BLaER1 treated with 17β-estradiol and CSF1 and Interleukin-3, amounts not matched to agents 10 nM and 100 nM (cell line): ENCODE data around the gene KIF25.

Source experiments
- H3K27ac ChIP-seq, 11 experiments: shearing (Covaris generic); formaldehyde crosslinking; 2 replicates each; pipeline ENCODE4 v1.8.1; 2022
- H3K27me3 ChIP-seq, 11 experiments: shearing (Covaris generic); formaldehyde crosslinking; 2 replicates each; pipeline ENCODE4 v1.8.1; 2022
- H3K36me3 ChIP-seq, 11 experiments: shearing (Covaris generic); formaldehyde crosslinking; 2 replicates each; pipeline ENCODE4 v1.8.1; 2022
- H3K4me1 ChIP-seq, 10 experiments: shearing (Covaris generic); formaldehyde crosslinking; 2 replicates each; pipeline ENCODE4 v1.8.1; 2022
- H3K4me2 ChIP-seq, 11 experiments: shearing (Covaris generic); formaldehyde crosslinking; 2 replicates each; pipeline ENCODE4 v1.8.1; 2022
- H3K4me3 ChIP-seq, 10 experiments: shearing (Covaris generic); formaldehyde crosslinking; 2 replicates each; pipeline ENCODE4 v1.8.1; 2022
- H3K9ac ChIP-seq, 11 experiments: shearing (Covaris generic); formaldehyde crosslinking; 2 replicates each; pipeline ENCODE4 v1.8.1; 2022
- H3K9me3 ChIP-seq, 11 experiments: shearing (Covaris generic); formaldehyde crosslinking; replicated peaks in 1 of 11; 2 replicates each; pipeline ENCODE4 v1.8.1; 2022
- H4K20me1 ChIP-seq, 11 experiments: shearing (Covaris generic); formaldehyde crosslinking; 2 replicates each; pipeline ENCODE4 v1.8.1; 2022
- Cebpa-rat ChIP-seq, 11 experiments: shearing (Covaris generic); IDR thresholded peaks; 2 replicates each; pipeline ENCODE4 v1.8.1; 2022

Gene KIF25

DNA sequence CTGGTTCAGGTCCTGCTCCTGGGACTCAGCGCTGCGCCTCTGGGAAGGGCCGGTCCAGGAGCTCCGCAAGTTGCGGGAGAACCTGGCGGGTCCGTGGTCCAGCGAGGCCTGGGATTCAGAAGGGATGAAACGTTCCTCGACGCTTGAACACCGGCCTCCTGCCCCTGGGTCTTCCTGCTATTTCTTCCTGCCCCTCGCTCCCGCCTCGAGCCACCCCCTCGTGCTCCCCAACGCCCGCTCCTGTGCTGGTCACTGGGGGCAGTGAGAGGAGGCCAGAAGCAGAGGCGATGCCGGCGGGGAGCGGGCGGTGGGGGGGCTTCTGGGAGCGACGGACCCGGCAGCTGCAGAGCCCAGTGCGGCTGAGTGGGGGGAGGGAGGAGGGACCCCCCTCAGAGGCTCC lies 20.8 kb upstream of the KIF25 start:
- no peak for TF ChIP-seq Cebpa-rat (IDR thresholded peaks at IDR 0.05)
- Histone ChIP-seq H3K9ac (no peak overlapping the region), H3K9me3 (peaks cover 0 to 41% (median 35%) of the 10 kb centered on the region in 11 experiments; a peak in 17 of 22 replicates), H3K4me1 (peaks cover under 1 to 23% (median 12%) of the 10 kb centered on the region in 10 experiments; a peak in 17 of 20 replicates), H3K27ac (no peak overlapping the region), H4K20me1 (no peaks in the 10 kb centered on the region), H3K36me3 (peaks cover 6 to 86% (median 35%) of the 10 kb centered on the region in 11 experiments; a peak in 20 of 22 replicates), H3K4me2 (no peak overlapping the region), H3K4me3 (no peak overlapping the region), H3K27me3 (no peaks in the 10 kb centered on the region)

DNA sequence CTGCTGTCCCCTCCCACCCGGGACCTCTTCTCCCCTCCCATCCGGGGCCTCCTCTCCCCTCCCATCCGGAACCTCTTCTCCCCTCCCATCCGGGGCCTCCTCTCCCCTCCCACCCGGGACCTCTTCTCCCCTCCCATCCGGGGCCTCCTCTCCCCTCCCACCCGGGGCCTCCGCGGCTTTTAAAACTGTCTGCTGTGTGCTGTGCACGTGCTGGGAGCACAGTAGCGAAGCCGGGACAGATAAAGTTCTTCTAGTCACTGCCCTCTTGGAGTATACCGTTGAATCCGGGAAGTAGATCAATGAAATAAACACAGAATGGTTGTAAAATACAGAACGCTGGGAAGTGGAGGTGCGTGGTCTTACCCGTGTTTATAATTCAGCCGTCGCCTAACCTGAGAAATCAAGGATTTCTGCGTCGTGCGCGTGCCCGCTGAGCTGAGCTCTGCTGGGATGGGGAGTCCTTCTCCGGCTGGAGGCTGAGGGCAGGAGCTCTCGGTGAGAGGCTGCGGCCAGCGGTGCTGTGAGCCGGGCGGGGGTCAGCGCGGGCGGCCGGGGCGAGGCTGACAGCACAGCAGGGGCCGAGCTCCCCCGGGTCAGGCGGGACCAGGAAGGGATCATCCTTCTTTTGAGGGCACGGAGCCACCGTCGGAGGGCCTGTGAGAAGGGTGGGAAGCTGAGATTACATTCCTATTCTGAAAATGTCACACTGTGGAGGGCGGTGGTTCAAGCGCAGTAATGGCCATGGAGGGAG lies 19.6 kb upstream of the KIF25 start:
- Histone ChIP-seq H4K20me1 (no peaks in the 10 kb centered on the region), H3K27ac (no peak overlapping the region), H3K4me2 (no peak overlapping the region), H3K36me3 (peaks cover 0 to 82% (median 30%) of the 10 kb centered on the region in 11 experiments; a peak in 18 of 22 replicates), H3K27me3 (no peaks in the 10 kb centered on the region), H3K9ac (no peak overlapping the region), H3K9me3 (peaks cover 0 to 45% (median 40%) of the 10 kb centered on the region in 11 experiments; a peak in 17 of 22 replicates), H3K4me3 (no peak overlapping the region), H3K4me1 (peaks cover 9 to 35% (median 20%) of the 10 kb centered on the region in 10 experiments; a peak in 18 of 20 replicates)
- TF ChIP-seq Cebpa-rat (IDR thresholded peaks at IDR 0.05), result no peak

DNA sequence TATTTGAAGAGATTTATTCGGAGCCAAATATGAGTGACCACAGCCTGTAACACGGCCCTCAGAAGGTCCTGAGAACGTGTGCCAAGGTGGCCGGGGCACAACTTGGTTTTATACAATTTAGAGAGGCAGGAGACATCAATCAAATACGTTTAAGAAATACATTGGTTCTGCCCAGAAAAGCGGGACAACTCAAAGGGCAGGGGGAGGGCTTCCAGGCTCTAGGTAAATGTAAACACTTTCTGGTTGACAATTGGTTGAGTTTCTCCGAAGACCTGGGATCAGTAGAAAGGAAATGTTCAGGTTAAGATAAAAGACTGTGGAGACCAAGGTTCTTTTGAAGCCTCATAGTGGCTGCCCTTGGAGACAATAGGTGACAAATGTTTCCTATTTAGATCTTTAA lies 18.9 kb upstream of the KIF25 start:
- no peak for TF ChIP-seq Cebpa-rat (IDR thresholded peaks at IDR 0.05)
- H3K4me2 ChIP-seq, result no peak overlapping the region
- peaks cover 0 to 75% (median 29%) of the 10 kb centered on the region in 11 experiments; a peak in 18 of 22 replicates for H3K36me3 ChIP-seq

DNA sequence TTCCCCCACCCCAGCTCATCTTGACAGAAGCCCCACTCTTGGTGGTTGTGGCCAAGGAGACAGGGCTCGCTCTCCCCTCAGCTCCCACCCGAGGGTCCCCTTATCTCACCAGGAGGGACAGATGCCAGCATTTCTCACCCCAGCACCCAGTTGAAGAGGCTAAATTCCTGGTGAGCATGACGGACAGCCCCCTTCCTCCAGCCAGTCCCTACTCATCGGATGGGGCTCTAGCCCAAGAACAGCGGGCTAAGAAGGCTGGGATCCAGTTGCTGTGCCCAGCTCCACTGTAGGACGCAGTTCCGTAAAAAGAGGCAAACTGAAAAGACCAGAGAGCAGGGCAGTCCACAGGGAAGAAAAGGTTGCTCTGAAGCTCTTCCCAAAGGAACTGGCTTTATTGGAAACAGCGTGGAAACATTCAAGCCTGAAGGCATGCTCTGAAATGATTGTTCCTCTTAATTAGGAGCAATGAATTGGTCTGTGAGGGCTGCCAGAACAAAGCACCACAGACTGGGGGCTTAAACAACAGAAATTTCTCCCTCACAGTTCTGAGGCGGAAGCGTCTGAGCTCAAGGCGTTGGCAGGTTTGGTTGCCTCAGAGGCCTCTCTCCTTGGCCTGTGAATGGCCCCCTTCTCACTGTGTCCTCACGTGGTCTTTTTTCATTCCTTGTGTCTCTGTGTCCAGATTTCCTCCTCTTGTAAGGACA lies 17.9 kb upstream of the KIF25 start:
- no peak for TF ChIP-seq Cebpa-rat (IDR thresholded peaks at IDR 0.05)

More for the DNA sequence above, 18.9 kb upstream of the KIF25 start:
- H3K4me3 ChIP-seq, result no peak overlapping the region
- H3K9ac ChIP-seq, result no peak overlapping the region
- H3K27me3 ChIP-seq, result no peaks in the 10 kb centered on the region
- no peaks in the 10 kb centered on the region for H4K20me1 ChIP-seq
- H3K4me1 ChIP-seq, result peaks cover 9 to 35% (median 19%) of the 10 kb centered on the region in 10 experiments; a peak in 18 of 20 replicates
- H3K9me3 ChIP-seq, result peaks cover 0 to 50% (median 44%) of the 10 kb centered on the region in 11 experiments; a peak in 18 of 22 replicates
- no peak overlapping the region for H3K27ac ChIP-seq

DNA sequence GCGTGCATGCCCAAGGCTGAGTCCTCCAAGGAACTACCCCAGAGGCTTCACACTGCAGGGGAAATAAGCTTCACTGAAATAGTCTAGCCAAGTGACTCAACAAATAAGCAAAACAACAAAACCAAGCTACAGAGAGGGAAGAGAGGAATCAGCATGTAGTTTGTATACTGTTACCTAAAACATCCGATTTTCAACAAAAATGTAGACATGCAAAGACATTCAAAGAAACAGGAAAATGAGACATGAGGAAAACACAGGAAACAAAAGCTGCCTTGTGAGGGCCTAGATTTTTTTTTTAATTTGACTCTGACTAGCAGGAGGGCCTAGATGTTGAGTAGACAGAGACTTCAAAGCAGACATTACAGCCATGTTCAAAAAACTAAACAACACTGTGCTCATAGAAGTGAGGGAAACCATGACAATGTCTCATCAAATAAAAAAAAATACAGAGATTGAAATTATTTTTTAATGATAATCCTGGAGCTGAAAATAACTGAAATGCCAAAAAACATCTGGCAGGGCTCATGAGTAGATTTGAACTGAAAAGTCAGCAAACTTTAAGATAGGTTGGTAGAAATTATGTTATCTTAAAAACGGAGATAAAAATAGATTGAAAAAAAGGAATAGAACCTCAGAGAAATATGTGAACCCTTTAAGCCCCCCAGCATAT lies 16.4 kb upstream of the KIF25 start:
- Histone ChIP-seq H3K4me3 (no peak overlapping the region), H3K9me3 (peaks cover 8 to 74% (median 68%) of the 10 kb centered on the region in 11 experiments; a peak in 21 of 22 replicates), H3K4me2 (peak overlapping the region in 6 of 11 experiments; percentile 12 to 55 (median 20); a peak in 9 of 22 replicates), H4K20me1 (no peaks in the 10 kb centered on the region), H3K27ac (peak overlapping the region in 5 of 11 experiments; percentile 8 to 49 (median 33); a peak in 7 of 22 replicates), H3K36me3 (peaks cover 0 to 74% (median 35%) of the 10 kb centered on the region in 11 experiments; a peak in 18 of 22 replicates), H3K4me1 (peaks cover 11 to 45% (median 31%) of the 10 kb centered on the region in 10 experiments), H3K9ac (no peak overlapping the region), H3K27me3 (no peaks in the 10 kb centered on the region)
- no peak for TF ChIP-seq Cebpa-rat (IDR thresholded peaks at IDR 0.05)

More for the DNA sequence above, 17.9 kb upstream of the KIF25 start:
- no peak overlapping the region for H3K4me3 ChIP-seq
- no peak overlapping the region for H3K9ac ChIP-seq
- H3K9me3 ChIP-seq, result peaks cover 8 to 60% (median 53%) of the 10 kb centered on the region in 11 experiments; a peak in 20 of 22 replicates
- H3K4me2 ChIP-seq, result no peak overlapping the region
- no peaks in the 10 kb centered on the region for H4K20me1 ChIP-seq
- peaks cover 9 to 38% (median 23%) of the 10 kb centered on the region in 10 experiments for H3K4me1 ChIP-seq
- H3K27me3 ChIP-seq, result no peaks in the 10 kb centered on the region
- peaks cover 0 to 74% (median 32%) of the 10 kb centered on the region in 11 experiments; a peak in 18 of 22 replicates for H3K36me3 ChIP-seq
- H3K27ac ChIP-seq, result peak overlapping the region in 2 of 11 experiments; percentile 28 to 40; a peak in 3 of 22 replicates

DNA sequence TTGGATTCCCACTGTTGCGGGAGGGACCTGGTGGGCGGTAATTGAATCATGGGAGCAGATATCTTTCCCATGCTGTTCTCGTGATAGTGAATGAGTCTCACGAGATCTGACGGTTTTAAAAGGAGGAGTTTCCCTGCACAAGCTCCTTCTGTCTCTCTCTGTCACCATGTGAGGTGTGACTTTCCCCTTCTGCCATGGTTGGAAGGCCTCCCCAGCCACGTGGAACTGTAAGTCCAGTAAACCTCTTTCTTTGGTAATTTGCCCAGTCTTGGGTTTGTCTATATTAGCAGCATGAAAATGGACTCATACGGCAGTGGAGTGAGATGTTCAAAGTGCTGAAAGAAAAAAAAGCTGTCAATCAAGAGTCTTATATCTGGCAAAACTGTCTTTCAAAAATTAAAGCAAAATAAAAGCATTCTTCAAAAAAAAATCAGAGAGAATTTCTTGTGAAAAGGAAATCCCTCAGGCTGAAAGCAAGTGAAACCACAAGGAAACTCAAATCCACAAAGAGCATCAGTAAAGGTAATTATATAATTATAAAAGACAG lies 15.5 kb upstream of the KIF25 start:
- Histone ChIP-seq H3K27ac (peak overlapping the region in 9 of 11 experiments; percentile 10 to 50 (median 25); a peak in 12 of 22 replicates), H3K9me3 (peaks cover 16 to 84% (median 77%) of the 10 kb centered on the region in 11 experiments; a peak in 21 of 22 replicates), H3K4me2 (peak overlapping the region in 10 of 11 experiments; percentile 0 to 55 (median 42); a peak in 18 of 22 replicates), H3K4me3 (no peak overlapping the region), H4K20me1 (no peaks in the 10 kb centered on the region), H3K4me1 (peaks cover 11 to 45% (median 31%) of the 10 kb centered on the region in 10 experiments), H3K36me3 (peaks cover 0 to 75% (median 44%) of the 10 kb centered on the region in 11 experiments; a peak in 19 of 22 replicates), H3K27me3 (no peaks in the 10 kb centered on the region), H3K9ac (no peak overlapping the region)
- no peak for TF ChIP-seq Cebpa-rat (IDR thresholded peaks at IDR 0.05)

DNA sequence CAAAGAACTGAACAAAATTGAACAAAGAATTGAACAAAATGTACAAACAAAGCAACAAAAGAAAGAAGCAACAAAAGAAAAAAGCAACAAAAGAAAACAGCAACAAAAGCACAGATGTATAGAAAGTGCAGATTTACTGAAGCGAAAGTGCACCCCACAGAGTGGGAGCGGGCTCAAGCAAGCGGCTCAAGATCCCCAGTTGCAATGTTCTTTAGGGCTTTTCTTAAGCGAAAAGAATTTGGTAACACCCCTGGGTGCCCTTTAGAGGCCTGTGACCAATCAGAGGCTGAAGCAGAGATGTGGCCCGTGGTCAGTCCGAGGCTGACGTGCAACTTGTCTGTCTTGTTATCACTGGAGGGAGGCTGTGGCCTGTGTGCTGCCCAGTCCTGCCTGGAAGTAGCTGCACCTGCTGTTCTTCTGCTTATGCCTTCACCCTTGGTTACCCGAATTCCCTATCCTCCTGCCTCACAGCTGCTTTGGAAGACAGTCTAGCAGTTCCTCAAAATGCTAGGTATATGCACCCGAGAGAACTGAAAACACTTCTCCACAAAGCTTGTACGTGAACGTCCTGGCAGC lies 13.2 kb upstream of the KIF25 start:
- Histone ChIP-seq H3K4me1 (peaks cover 11 to 45% (median 31%) of the 10 kb centered on the region in 10 experiments), H3K27ac (peak overlapping the region in 4 of 11 experiments; percentile 9 to 48 (median 28); a peak in 3 of 22 replicates), H3K9me3 (peaks cover 37 to 88% (median 86%) of the 10 kb centered on the region in 11 experiments), H3K4me2 (peak overlapping the region in 8 of 11 experiments; percentile 32 to 53 (median 38); a peak in 8 of 22 replicates), H3K4me3 (no peak overlapping the region), H4K20me1 (no peaks in the 10 kb centered on the region), H3K36me3 (peaks cover 4 to 81% (median 51%) of the 10 kb centered on the region in 11 experiments; a peak in 20 of 22 replicates), H3K27me3 (no peaks in the 10 kb centered on the region), H3K9ac (no peak overlapping the region)
- TF ChIP-seq Cebpa-rat (IDR thresholded peaks at IDR 0.05), result no peak
